ENCODE results near the gene ACAP2. TPM values are rescaled to one million over a fixed set of nuclear protein-coding genes. Genes with fewer than 3 reads are reported as not detected.

ACAP2 gene
- total and polyA plus RNA-seq, 2 experiments from 2014 or later: 27.0 to 47.4 TPM

- H3K9me2 ChIP-seq (replicated peaks; ENCODE audit: insufficient read depth): no peaks in the 10 kb centered on the region
- no peaks in the 10 kb centered on the region for H3K27me3 ChIP-seq
- WGBS (ENCODE audit: low lambda C conversion rate, missing lambda C conversion rate): 7% methylated on average over 29 of the region's 41 CpGs
- H3K36me3 ChIP-seq (replicated peaks; ENCODE audit: insufficient read depth, low read depth): no peaks in the 10 kb centered on the region
- DNase-seq (ENCODE audit: low spot score): peak; percentile 46
- peaks cover 51% of the 10 kb centered on the region for H3K79me2 ChIP-seq
- TF ChIP-seq EZH2 (IDR thresholded peaks at IDR 0.05; ENCODE audit: borderline replicate concordance) (no peak), CTCF (IDR thresholded peaks at IDR 0.05; ENCODE audit: poor library complexity) (no peak), EZH2phosphoT487 (IDR thresholded peaks at IDR 0.05; ENCODE audit: low read depth, severe bottlenecking, unreplicated experiment) (no peak)
- H2AFZ ChIP-seq: peak overlapping the region; percentile 67
- H3K4me1 ChIP-seq (ENCODE audit: insufficient read depth): peaks cover 21% of the 10 kb centered on the region
- no peaks in the 10 kb centered on the region for H3K9me3 ChIP-seq (ENCODE audit: low read depth)
- peak overlapping the region; percentile 51 for H3K27ac ChIP-seq
- no peaks in the 10 kb centered on the region for H4K20me1 ChIP-seq (ENCODE audit: insufficient read depth, poor library complexity, severe bottlenecking)
- peak overlapping the region; percentile 51 for H3K4me3 ChIP-seq
- peak overlapping the region; percentile 96 for H3K4me2 ChIP-seq
Measured at GRCh38 chr3:195260280-195260905, 182.4 kb downstream of the ACAP2 start.

DNA sequence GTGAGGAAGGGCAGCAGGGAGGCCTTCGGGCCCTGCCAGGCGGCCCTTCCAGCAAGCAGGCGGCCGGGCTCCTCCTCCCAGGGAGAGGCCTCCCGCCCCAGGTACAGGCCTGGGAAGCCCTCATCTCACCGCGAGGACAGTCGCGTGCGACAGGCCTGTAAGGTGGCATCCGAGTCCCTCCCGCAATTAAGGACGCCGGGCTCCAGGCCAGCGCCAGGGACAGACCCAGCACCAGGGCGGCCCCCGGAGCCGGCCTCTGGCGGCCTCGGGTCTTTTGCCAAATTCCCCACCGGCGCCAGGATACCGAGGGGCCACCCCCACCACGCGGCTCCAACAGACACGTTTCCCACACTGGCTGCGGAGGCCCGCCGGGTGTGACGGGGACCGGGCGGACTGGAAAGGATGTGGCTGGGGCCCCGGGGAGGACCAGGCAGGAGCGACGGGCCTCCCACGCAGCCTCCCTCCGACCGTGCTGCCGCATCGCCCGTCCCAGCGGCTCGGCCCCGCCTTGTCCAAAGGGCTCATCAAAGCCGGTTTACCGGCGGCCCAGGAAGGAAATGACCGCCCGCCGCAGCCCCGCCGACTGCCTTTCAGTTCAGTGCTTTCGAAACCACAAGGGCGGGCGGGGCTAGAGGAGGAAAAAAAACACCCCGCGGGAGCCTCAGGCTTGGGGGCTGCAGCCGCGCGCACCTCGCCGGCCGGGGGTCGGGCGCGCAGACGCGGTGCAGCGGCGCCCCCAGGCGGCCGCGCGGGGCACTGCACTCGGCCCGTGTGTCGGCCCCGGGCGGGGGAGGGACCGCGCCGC, 183.1 kb downstream of the ACAP2 start:
- WGBS (ENCODE audit: low lambda C conversion rate, missing lambda C conversion rate): 6% methylated on average over 55 of the region's 82 CpGs
- H3K4me3 ChIP-seq: peak overlapping the region; percentile 4
- no peaks in the 10 kb centered on the region for H4K20me1 ChIP-seq (ENCODE audit: insufficient read depth, poor library complexity, severe bottlenecking)
- H2AFZ ChIP-seq: peak overlapping the region; percentile 65
- H3K27me3 ChIP-seq: no peaks in the 10 kb centered on the region
- H3K4me2 ChIP-seq: peak overlapping the region; percentile 96
- TF ChIP-seq EZH2 (IDR thresholded peaks at IDR 0.05; ENCODE audit: borderline replicate concordance) (no peak), CTCF (IDR thresholded peaks at IDR 0.05; ENCODE audit: poor library complexity) (peak; percentile 38)
- H3K9me2 ChIP-seq (replicated peaks; ENCODE audit: insufficient read depth): no peaks in the 10 kb centered on the region
- DNase-seq (ENCODE audit: low spot score): peak; percentile 97
- H3K4me1 ChIP-seq (ENCODE audit: insufficient read depth): peaks cover 21% of the 10 kb centered on the region
- H3K9me3 ChIP-seq (ENCODE audit: low read depth): no peaks in the 10 kb centered on the region
- no peaks in the 10 kb centered on the region for H3K36me3 ChIP-seq (replicated peaks; ENCODE audit: insufficient read depth, low read depth)
- H3K79me2 ChIP-seq: peaks cover 56% of the 10 kb centered on the region
- peak overlapping the region; percentile 98 for H3K27ac ChIP-seq

DNA sequence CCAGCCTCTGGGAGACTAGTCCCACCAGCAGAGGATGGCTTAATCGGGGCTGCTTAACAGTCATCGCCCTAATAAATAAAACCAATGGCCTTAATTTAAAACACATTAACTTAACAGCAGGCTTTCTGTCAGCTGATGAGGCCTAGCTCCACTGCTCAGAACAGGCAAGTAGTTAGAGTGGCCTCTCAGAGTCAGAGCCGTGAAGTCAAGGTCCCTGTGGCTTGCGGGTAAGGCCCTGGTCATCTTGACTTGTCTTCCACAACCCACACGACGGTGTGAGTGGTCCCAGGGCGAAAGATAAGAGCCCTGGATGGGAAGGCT, 183.7 kb downstream of the ACAP2 start:
- peak overlapping the region; percentile 98 for H3K27ac ChIP-seq
- H3K4me3 ChIP-seq: no peak overlapping the region
- H3K79me2 ChIP-seq: peaks cover 61% of the 10 kb centered on the region
- peaks cover 21% of the 10 kb centered on the region for H3K4me1 ChIP-seq (ENCODE audit: insufficient read depth)
- TF ChIP-seq EZH2 (IDR thresholded peaks at IDR 0.05; ENCODE audit: borderline replicate concordance) (no peak), CTCF (IDR thresholded peaks at IDR 0.05; ENCODE audit: poor library complexity) (no peak), EZH2phosphoT487 (IDR thresholded peaks at IDR 0.05; ENCODE audit: low read depth, severe bottlenecking, unreplicated experiment) (no peak)
- WGBS (ENCODE audit: low lambda C conversion rate, missing lambda C conversion rate): 42% methylated on average over 7 of the region's 7 CpGs
- no peak for DNase-seq (ENCODE audit: low spot score)
- no peaks in the 10 kb centered on the region for H3K9me2 ChIP-seq (replicated peaks; ENCODE audit: insufficient read depth)
- H3K4me2 ChIP-seq: peak overlapping the region; percentile 96
- no peaks in the 10 kb centered on the region for H3K36me3 ChIP-seq (replicated peaks; ENCODE audit: insufficient read depth, low read depth)
- H2AFZ ChIP-seq: peak overlapping the region; percentile 65
- no peaks in the 10 kb centered on the region for H4K20me1 ChIP-seq (ENCODE audit: insufficient read depth, poor library complexity, severe bottlenecking)
- H3K27me3 ChIP-seq: no peaks in the 10 kb centered on the region
- no peaks in the 10 kb centered on the region for H3K9me3 ChIP-seq (ENCODE audit: low read depth)

Measured in hepatocyte (in vitro differentiated cells).